ENCODE data around the gene MCF2L2.
"Not testable (repeated sequence)": the region's sequence is repeated elsewhere in the genome, so short reads cannot be mapped to it uniquely, and the experiment has no call there.

The MCF2L2 gene

DNA sequence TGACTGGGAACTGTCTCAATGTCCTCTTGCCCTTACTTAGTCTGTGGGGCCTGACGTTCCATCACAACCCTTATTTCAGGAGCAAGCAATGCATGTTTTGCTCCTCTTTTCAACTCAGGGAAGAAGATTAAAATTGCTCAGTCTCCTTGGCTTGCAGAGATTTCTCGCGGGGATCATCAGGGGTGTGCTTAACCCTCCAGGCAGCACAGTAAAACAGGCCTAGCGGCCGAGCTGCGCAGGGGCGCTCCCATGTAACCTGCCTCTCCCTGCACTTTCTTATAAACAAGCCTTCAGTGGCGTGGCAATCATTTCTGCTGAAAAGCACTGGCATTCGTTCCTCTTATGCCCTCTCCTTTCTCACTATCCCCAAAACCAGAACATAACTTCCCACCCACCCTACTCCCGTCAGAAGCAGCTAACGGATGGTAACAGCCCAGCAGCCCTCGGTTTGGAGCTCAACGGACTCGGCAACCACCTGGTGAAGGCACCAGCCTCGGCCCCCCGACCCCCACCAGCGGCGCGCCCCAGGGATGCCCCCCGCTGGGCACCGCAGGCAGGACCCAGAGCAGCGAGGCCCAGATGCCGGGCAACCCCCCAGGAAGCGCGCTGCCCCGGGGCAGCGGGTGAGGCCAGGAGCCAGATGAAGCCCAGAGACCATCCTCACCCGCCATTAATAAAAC is 1.1 kb downstream of the MCF2L2 start:
- DNase-seq (ENCODE audit: insufficient read length) (no peak), FAIRE-seq (no peak)
- TF ChIP-seq TAF1 (IDR thresholded peaks at IDR 0.05; ENCODE audit: borderline replicate concordance, low read depth, low read length): no peak

DNA sequence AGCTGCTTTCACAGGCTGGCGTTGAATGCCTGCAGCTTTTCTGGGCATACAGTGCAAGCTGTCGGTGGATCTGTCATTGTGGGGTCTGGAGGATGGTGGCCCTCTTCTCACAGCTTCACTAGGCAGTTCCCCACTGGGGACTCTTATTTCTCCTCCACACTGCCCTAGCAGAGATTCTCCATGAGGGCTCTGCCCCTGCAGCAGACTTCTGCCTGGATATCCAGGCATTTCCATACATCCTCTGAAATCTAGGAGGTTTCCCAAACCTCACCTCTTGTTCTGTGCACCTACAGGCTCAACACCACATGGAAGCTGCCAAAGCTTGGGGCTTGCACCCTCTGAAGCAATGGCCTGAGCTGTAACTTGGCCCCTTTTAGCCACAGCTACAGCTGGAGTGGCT is 9.6 kb downstream of the MCF2L2 start:
- DNase-seq (ENCODE audit: insufficient read length); FAIRE-seq: not testable (repeated sequence)

DNA sequence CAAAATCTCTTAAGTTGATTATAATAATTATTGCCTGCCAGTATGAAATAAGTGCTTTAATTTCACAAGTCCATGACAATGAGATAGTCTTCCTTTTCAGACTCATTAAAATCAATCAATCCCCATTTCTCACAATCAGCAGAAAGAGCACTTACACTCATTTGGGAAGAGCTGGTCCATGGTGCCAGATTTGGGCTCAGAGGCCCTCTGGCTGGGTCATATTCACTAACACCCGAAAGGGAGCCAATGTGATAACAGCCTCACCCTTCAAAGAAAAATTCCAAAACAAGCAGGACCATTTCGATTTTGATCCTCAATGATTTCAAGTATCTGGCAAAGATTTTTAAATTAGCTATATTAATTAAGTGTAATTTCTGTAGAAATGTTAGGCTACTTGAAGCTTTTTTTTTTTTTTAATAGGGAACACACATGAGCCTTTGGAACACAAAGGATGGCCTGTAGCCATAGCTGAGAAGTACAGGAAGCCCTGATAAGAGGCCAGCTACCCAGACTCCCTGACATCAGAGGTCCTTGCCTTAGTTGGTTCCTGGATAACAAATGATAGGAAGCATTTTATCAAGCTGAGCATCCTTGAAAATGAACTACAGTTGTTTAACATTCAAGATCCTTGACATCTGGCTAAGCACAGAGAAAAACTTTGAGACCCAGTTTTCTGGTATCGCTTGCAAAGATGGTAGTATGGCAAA is 17.1 kb downstream of the MCF2L2 start:
- TF ChIP-seq POLR2A (IDR thresholded peaks at IDR 0.05; ENCODE audit: low read depth, low read length) (no peak), TAF1 (IDR thresholded peaks at IDR 0.05; ENCODE audit: borderline replicate concordance, low read depth, low read length) (no peak), POLR2AphosphoS5 (IDR thresholded peaks at IDR 0.05; ENCODE audit: low read depth, low read length) (no peak)
- DNase-seq (ENCODE audit: insufficient read length): no peak
- no peak for FAIRE-seq

DNA sequence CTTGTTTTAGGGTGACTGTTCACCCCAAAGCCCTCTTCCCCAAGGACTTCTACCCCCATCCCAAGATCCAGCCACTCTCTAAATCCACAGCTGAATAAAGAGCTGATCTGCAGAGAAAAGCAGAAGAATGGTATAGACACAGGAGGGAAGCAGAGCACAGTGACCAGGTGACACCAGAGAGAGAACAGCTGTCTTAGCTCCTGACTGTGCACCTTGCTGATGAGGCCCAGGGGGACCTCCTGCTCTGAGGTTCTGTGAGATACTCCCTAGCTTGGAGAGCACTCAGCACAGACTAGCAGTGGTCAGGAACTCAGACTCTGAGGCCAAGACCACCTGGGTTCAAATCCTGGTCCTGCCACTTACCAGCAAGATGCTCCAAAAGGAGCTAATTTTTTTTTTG is 17.7 kb downstream of the MCF2L2 start:
- no peak for FAIRE-seq
- TF ChIP-seq POLR2AphosphoS5 (IDR thresholded peaks at IDR 0.05; ENCODE audit: low read depth, low read length) (no peak), POLR2A (IDR thresholded peaks at IDR 0.05; ENCODE audit: low read depth, low read length) (no peak), TAF1 (IDR thresholded peaks at IDR 0.05; ENCODE audit: borderline replicate concordance, low read depth, low read length) (no peak)
- DNase-seq (ENCODE audit: insufficient read length): no peak

DNA sequence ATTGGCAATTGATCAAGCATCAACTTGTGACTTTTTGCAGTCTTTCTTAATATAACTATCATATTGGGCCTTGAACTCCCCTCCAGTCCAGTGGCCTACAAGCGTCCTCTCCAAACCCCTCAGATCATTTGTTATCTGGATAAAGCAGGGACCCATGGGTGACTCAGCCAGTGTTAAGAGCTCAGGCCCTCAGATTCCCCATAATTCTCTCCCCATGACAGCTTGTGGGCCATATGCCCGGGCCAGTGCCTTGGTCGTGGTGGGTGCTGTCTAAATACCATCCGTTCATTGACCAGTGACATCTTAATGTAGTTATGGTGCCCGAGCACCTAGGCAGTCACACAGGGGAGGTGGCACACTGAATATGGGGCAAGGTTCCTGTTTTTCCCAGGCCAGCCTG is 18.1 kb downstream of the MCF2L2 start:
- FAIRE-seq (no peak), DNase-seq (ENCODE audit: insufficient read length) (no peak)
- no peak for TF ChIP-seq POLR2A (IDR thresholded peaks at IDR 0.05; ENCODE audit: low read depth, low read length)
- no peak for TF ChIP-seq TAF1 (IDR thresholded peaks at IDR 0.05; ENCODE audit: borderline replicate concordance, low read depth, low read length)
- no peak for TF ChIP-seq POLR2AphosphoS5 (IDR thresholded peaks at IDR 0.05; ENCODE audit: low read depth, low read length)

DNA sequence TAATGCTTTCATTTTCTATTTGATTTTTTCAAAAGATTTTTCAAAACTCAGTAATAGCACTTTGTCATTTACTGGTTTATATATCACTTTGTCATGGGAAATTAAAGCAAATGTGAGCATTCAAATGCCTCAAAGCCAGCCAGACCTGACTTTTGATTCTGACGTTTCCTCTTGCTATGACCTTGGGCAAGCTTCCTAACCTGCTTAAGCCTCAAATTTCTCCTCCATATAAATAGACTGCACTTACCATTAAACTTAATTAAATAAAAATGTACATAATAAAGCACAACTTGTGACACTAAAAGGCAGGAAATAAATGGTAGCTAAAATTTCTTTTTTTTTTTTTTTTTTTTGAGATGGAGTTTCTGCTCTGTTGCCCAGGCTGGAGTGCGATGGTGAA is 19.2 kb downstream of the MCF2L2 start:
- DNase-seq (ENCODE audit: insufficient read length) (no peak), FAIRE-seq (no peak)
- TF ChIP-seq POLR2A (IDR thresholded peaks at IDR 0.05; ENCODE audit: low read depth, low read length) (no peak), TAF1 (IDR thresholded peaks at IDR 0.05; ENCODE audit: borderline replicate concordance, low read depth, low read length) (no peak), POLR2AphosphoS5 (IDR thresholded peaks at IDR 0.05; ENCODE audit: low read depth, low read length) (no peak)

DNA sequence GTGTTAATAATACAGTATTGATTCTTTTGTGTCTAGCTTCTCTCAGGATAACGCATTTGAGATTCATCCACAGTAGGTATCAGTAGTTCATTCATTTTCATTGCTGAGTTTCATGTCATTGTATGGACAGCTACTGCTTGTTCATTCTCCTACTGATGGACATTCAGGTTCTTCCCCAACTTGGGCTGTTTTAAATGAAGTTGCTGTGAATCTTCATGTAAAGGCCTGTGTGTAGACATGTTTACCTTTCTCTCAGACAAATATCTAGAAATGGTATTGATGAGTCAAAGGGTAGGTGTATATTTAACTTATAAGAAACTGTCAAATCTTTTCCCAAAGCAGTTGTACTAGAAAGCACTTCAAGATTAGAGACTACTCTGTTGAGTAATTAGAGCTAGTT is 26.7 kb downstream of the MCF2L2 start:
- DNase-seq (ENCODE audit: insufficient read length) (no peak), FAIRE-seq (no peak)
- no peak for TF ChIP-seq POLR2A (IDR thresholded peaks at IDR 0.05; ENCODE audit: low read depth, low read length)
- no peak for TF ChIP-seq TAF1 (IDR thresholded peaks at IDR 0.05; ENCODE audit: borderline replicate concordance, low read depth, low read length)
- TF ChIP-seq POLR2AphosphoS5 (IDR thresholded peaks at IDR 0.05; ENCODE audit: low read depth, low read length): no peak

DNA sequence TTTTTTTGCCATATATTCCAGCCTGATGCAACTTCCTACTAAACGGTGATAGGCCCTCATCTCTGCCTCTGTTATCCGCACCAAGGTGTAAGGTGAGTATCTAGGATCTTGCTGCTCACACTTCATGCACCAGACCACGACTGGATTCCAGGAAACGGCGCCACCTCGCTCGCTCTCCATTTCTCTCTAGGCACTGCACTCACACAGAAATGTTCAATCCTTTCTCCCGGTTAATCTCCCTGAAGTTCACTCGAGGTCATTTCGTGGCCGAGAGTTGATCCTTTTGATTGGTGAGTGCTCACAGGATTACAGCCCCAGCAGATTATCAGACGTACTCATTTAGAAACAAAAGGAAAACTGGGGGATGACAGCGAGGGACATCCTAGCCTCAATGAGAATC is 28.1 kb downstream of the MCF2L2 start:
- FAIRE-seq (no peak), DNase-seq (ENCODE audit: insufficient read length) (no peak)
- TF ChIP-seq POLR2A (IDR thresholded peaks at IDR 0.05; ENCODE audit: low read depth, low read length): no peak
- no peak for TF ChIP-seq TAF1 (IDR thresholded peaks at IDR 0.05; ENCODE audit: borderline replicate concordance, low read depth, low read length)
- TF ChIP-seq POLR2AphosphoS5 (IDR thresholded peaks at IDR 0.05; ENCODE audit: low read depth, low read length): no peak

DNA sequence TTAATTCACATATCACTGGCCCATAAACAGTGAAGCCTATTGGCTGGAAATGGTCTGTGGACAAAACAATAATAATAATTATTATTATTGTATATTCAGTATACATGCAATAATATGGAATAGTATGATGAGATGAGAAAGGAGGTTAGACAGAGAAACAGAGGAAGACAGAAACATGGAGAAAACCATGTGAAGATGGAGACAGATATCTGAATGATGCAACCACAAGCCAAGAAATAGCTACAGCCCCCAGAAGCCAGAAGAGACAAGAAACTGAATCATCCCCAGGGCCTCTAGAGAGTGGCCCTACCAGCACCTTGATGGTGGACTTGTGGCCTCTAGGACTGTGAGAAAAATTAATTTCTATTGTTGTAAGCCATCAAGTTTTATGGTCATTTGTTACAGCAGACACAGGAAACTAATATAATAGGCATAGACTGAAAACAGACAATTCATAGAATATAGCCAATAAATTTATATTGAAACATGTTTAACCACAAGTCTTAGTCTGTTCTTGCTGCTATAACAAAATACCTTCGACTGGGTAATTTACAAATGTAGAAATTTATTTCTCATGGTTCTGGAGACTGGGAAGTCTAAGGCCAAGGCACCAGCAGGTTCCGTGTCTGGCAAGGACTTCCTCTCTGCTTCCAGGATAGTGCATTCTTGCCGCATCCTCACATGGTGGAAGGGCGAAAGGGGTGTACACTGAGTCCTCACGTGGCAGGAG is 31.6 kb downstream of the MCF2L2 start:
- no peak for TF ChIP-seq POLR2AphosphoS5 (IDR thresholded peaks at IDR 0.05; ENCODE audit: low read depth, low read length)
- no peak for TF ChIP-seq POLR2A (IDR thresholded peaks at IDR 0.05; ENCODE audit: low read depth, low read length)
- no peak for TF ChIP-seq TAF1 (IDR thresholded peaks at IDR 0.05; ENCODE audit: borderline replicate concordance, low read depth, low read length)
- DNase-seq (ENCODE audit: insufficient read length) (no peak), FAIRE-seq (no peak)

DNA sequence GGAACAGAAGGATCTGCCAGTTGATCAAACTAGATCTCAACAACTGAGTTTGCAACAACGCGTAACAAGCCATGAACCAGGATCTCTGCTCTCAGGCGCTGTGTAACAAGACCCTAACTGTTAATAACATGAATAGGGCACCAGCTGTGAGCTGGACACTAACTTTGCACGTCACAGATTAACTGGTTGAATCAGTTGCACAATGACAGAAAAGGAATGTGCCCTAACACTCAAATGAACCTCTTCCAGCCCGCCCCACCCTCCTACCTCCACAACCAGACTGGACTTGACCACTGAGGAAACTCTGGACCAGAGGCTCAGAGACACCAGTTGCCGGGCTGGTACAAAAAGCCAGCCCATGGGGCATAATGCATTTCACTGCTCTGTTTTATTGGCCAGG is 34.3 kb downstream of the MCF2L2 start:
- DNase-seq (ENCODE audit: insufficient read length) (no peak), FAIRE-seq (no peak)
- TF ChIP-seq TAF1 (IDR thresholded peaks at IDR 0.05; ENCODE audit: borderline replicate concordance, low read depth, low read length) (no peak), POLR2AphosphoS5 (IDR thresholded peaks at IDR 0.05; ENCODE audit: low read depth, low read length) (no peak), POLR2A (IDR thresholded peaks at IDR 0.05; ENCODE audit: low read depth, low read length) (no peak)

DNA sequence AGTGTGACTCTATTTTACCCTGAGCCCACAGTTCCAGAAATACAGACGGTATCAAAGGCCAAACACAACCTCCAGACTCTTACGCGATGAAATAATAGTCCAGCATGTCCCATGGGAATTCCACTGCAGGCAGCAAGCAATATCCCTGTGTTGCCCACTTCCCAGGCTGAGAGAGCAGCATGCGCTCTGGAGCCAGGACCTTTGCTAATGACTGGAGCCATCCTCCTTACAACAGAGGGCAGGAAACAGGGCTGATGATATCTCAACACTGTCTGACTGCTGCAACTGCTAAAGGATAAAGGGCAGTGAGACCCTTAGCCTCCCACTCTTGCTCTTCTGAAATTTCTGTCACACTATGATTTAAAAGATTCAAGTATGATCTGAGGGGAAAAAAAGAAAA is 34.8 kb downstream of the MCF2L2 start:
- no peak for DNase-seq (ENCODE audit: insufficient read length)
- TF ChIP-seq POLR2AphosphoS5 (IDR thresholded peaks at IDR 0.05; ENCODE audit: low read depth, low read length) (no peak), TAF1 (IDR thresholded peaks at IDR 0.05; ENCODE audit: borderline replicate concordance, low read depth, low read length) (no peak), POLR2A (IDR thresholded peaks at IDR 0.05; ENCODE audit: low read depth, low read length) (no peak)
- no peak for FAIRE-seq
